Thoracic aorta (tissue), 2 donors: ENCODE results near the gene CD7. TPM values are rescaled to one million over a fixed set of nuclear protein-coding genes. Genes with fewer than 3 reads are reported as not detected.

Experiments used
- ATAC-seq: fragments of 150-250 bp; one replicate; pipeline ENCODE4 v1.8.0; 2017; ENCODE audit warnings: low read depth; ENCODE audit not compliant: insufficient number of reproducible peaks, low FRiP score
- DNase-seq: peaks from one replicate; pipeline ENCODE4 v3.0.0-alpha.2; 2020; ENCODE audit warnings: low spot score
- H3K27ac ChIP-seq, 2 donors: fragments of 200-600 bp; sonication (generic); 1 replicate in 1 of 2; 2 replicates in 1 of 2; pipeline ENCODE4 v1.5.1; 2016; ENCODE audit warnings: mild to moderate bottlenecking in 2 of 2, moderate library complexity in 2 of 2
- H3K27me3 ChIP-seq: fragments of 200-600 bp; sonication (generic); replicated peaks from 2 replicates; pipeline ENCODE4 v1.6.0; 2016; ENCODE audit warnings: mild to moderate bottlenecking; ENCODE audit not compliant: insufficient read depth
- H3K36me3 ChIP-seq: fragments of 200-600 bp; sonication (generic); one replicate; pipeline ENCODE4 v1.5.1; 2016
- H3K4me1 ChIP-seq, 2 donors: fragments of 200-600 bp; sonication (generic); 1 replicate in 1 of 2; 2 replicates in 1 of 2; pipeline versions ENCODE4 v1.5.1 to v1.6.0; 2016; ENCODE audit warnings: low read depth in 2 of 2, mild to moderate bottlenecking in 1 of 2; ENCODE audit not compliant: control insufficient read depth in 1 of 2
- H3K4me3 ChIP-seq: fragments of 200-600 bp; sonication (generic); 2 replicates; pipeline ENCODE4 v1.5.1; 2016; ENCODE audit warnings: mild to moderate bottlenecking
- H3K9me3 ChIP-seq: fragments of 200-600 bp; sonication (generic); 2 replicates; pipeline ENCODE4 v1.5.1; 2016
- CTCF ChIP-seq: fragments of 200-600 bp; sonication (generic); IDR thresholded peaks from one replicate; pipeline ENCODE4 v1.5.1; 2019; ENCODE audit warnings: antibody characterized with exemption
- total RNA-seq, 2 donors: library from RNA; depleted of rRNA; stranded (reverse); fragments of >200 nt; gene quantifications; one replicate each; pipeline versions ENCODE4 v1.1.0 to v1.2.3, GENCODE V29; 2016

The CD7 gene
- total RNA-seq, 2 donors from 2014 or later: 3.0 to 3.5 TPM

DNA sequence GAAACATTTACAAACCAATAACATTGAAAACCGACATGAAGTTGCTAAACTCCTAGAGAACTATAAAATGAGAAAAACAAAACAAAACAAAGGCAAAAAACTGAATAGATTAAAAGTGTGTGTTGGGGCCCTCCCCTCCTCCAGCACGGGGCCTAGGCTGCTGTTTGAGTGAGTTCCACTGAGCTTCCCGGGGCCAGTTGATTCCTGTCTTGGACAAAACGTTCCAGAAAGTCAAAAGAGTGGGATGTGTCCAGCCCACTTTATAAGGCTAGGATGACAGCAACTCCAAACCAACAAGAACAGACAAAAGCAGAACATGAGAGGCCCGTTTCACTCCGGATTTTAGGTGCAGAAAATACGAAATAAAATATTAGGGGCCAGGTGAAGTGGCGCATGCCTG is 32.3 kb downstream of the CD7 start:
- H3K27ac ChIP-seq: no peak overlapping the region
- DNase-seq (no peak), ATAC-seq (no peak)
- H3K27me3 ChIP-seq: no peaks in the 10 kb centered on the region
- no peaks in the 10 kb centered on the region for H3K36me3 ChIP-seq
- H3K9me3 ChIP-seq: no peaks in the 10 kb centered on the region
- H3K4me3 ChIP-seq: no peak overlapping the region
- TF ChIP-seq CTCF: no peak
- H3K4me1 ChIP-seq: peaks cover 3 to 7% of the 10 kb centered on the region in 2 donors

GRCh38 chr17:82283208-82283749 is 34.1 kb downstream of the CD7 start:
- no peak for ATAC-seq
- Histone ChIP-seq H3K4me3 (no peak overlapping the region), H3K27me3 (no peaks in the 10 kb centered on the region), H3K27ac (no peak overlapping the region), H3K36me3 (no peaks in the 10 kb centered on the region), H3K4me1 (peaks cover 3 to 7% of the 10 kb centered on the region in 2 donors), H3K9me3 (no peaks in the 10 kb centered on the region)
- DNase-seq: no peak
- no peak for TF ChIP-seq CTCF

GRCh38 chr17:82282239-82283207 is 34.9 kb downstream of the CD7 start:
- Histone ChIP-seq H3K27me3 (no peaks in the 10 kb centered on the region), H3K27ac (no peak overlapping the region), H3K4me1 (peaks cover 3 to 7% of the 10 kb centered on the region in 2 donors), H3K4me3 (no peak overlapping the region), H3K36me3 (no peaks in the 10 kb centered on the region), H3K9me3 (no peaks in the 10 kb centered on the region)
- DNase-seq (no peak), ATAC-seq (no peak)
- no peak for TF ChIP-seq CTCF

DNA sequence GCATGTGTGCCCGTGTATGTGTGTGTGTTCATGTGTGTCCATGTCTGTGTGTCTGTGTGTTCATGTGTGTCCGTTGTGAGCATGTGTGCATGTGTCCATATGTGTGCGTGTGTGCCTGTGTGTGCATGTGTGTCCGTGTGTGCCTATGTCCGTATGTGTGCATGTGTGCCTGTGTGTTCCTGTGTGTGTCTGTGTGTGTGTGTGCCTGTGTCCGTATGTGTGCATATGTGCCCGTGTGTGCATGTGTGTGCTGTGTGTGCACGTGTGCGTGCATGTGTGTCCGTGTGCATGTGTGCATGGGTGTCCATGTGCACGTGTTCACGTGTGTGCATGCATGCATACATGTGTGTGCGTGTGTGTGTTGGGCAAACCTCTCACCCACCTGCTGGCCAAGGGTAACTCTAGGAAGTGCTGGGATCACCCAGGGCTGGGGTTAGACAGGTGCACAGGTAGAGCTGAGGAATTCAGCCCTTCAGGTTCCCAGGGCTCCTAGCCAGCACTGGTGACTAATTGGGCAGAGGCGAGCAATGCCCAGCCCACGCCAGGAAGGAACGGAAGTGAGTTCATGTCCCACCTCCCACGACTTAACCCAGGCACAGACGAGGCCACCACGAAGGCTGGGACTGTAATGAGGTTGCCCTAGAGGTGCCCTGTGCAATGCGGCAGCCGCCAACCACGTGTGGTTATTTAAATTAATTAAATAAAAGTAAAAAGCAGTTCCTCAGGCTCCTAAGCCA is 35.7 kb downstream of the CD7 start:
- DNase-seq (no peak), ATAC-seq (no peak)
- Histone ChIP-seq H3K4me1 (peaks cover 3 to 7% of the 10 kb centered on the region in 2 donors), H3K36me3 (no peaks in the 10 kb centered on the region), H3K27me3 (no peaks in the 10 kb centered on the region), H3K9me3 (no peaks in the 10 kb centered on the region), H3K27ac (no peak overlapping the region), H3K4me3 (no peak overlapping the region)
- TF ChIP-seq CTCF: no peak

- Histone ChIP-seq H3K4me3 (no peak overlapping the region), H3K9me3 (no peaks in the 10 kb centered on the region), H3K36me3 (no peaks in the 10 kb centered on the region), H3K27me3 (no peaks in the 10 kb centered on the region), H3K27ac (no peak overlapping the region), H3K4me1 (peaks cover 3 to 7% of the 10 kb centered on the region in 2 donors)
- DNase-seq: no peak
- no peak for TF ChIP-seq CTCF
- ATAC-seq: no peak
Observed at GRCh38 chr17:82281076-82281475, 36.3 kb downstream of the CD7 start.
